Measurements from ENCODE around the gene ZNF283. TPM values are rescaled to one million over a fixed set of nuclear protein-coding genes. Genes with fewer than 3 reads are reported as not detected.
"Not testable (repeated sequence)": the region's sequence is repeated elsewhere in the genome, so short reads cannot be mapped to it uniquely, and the experiment has no call there.

ZNF283 gene
- total RNA-seq, 1 donor from 2014 or later = 9.3 TPM

GRCh38 chr19:43858174-43858573, 31.1 kb downstream of the ZNF283 start:
- Mint-ChIP-seq H3K9me3 (ENCODE audit: unreplicated experiment) (peaks cover 19% of the 10 kb centered on the region), H3K27me3 (ENCODE audit: unreplicated experiment) (no peaks in the 10 kb centered on the region), H3K4me1 (ENCODE audit: unreplicated experiment) (no peaks in the 10 kb centered on the region), H3K27ac (ENCODE audit: unreplicated experiment) (no peak overlapping the region), H3K4me3 (ENCODE audit: unreplicated experiment) (no peak overlapping the region), H3K36me3 (ENCODE audit: low read depth, unreplicated experiment) (peaks cover 16% of the 10 kb centered on the region)
- TF ChIP-seq CTCF (IDR thresholded peaks at IDR 0.05; ENCODE audit: unreplicated experiment) = no peak
- DNase-seq (ENCODE audit: low spot score) = no peak

GRCh38 chr19:43866923-43867322, 39.8 kb downstream of the ZNF283 start:
- not testable (repeated sequence) for H3K36me3 Mint-ChIP-seq (ENCODE audit: low read depth, unreplicated experiment); H3K4me3 Mint-ChIP-seq (ENCODE audit: unreplicated experiment); DNase-seq (ENCODE audit: low spot score); H3K27me3 Mint-ChIP-seq (ENCODE audit: unreplicated experiment); H3K4me1 Mint-ChIP-seq (ENCODE audit: unreplicated experiment); H3K27ac Mint-ChIP-seq (ENCODE audit: unreplicated experiment)
- peaks cover 12% of the 10 kb centered on the region for H3K9me3 Mint-ChIP-seq (ENCODE audit: unreplicated experiment)

GRCh38 chr19:43872547-43873336, 45.6 kb downstream of the ZNF283 start:
- no peak for DNase-seq (ENCODE audit: low spot score)
- peaks cover 3% of the 10 kb centered on the region for H3K27me3 Mint-ChIP-seq (ENCODE audit: unreplicated experiment)
- H3K36me3 Mint-ChIP-seq (ENCODE audit: low read depth, unreplicated experiment) = peaks cover 30% of the 10 kb centered on the region
- no peak overlapping the region for H3K27ac Mint-ChIP-seq (ENCODE audit: unreplicated experiment)
- H3K9me3 Mint-ChIP-seq (ENCODE audit: unreplicated experiment) = peaks cover 33% of the 10 kb centered on the region
- TF ChIP-seq CTCF (IDR thresholded peaks at IDR 0.05; ENCODE audit: unreplicated experiment) = no peak
- no peaks in the 10 kb centered on the region for H3K4me1 Mint-ChIP-seq (ENCODE audit: unreplicated experiment)
- no peak overlapping the region for H3K4me3 Mint-ChIP-seq (ENCODE audit: unreplicated experiment)

- no peaks in the 10 kb centered on the region for H3K4me1 Mint-ChIP-seq (ENCODE audit: unreplicated experiment)
- H3K36me3 Mint-ChIP-seq (ENCODE audit: low read depth, unreplicated experiment) = peaks cover 60% of the 10 kb centered on the region
- H3K27me3 Mint-ChIP-seq (ENCODE audit: unreplicated experiment) = peaks cover 3% of the 10 kb centered on the region
- peaks cover 37% of the 10 kb centered on the region for H3K9me3 Mint-ChIP-seq (ENCODE audit: unreplicated experiment)
- TF ChIP-seq CTCF (IDR thresholded peaks at IDR 0.05; ENCODE audit: unreplicated experiment) = no peak
- no peak overlapping the region for H3K4me3 Mint-ChIP-seq (ENCODE audit: unreplicated experiment)
- no peak for DNase-seq (ENCODE audit: low spot score)
- no peak overlapping the region for H3K27ac Mint-ChIP-seq (ENCODE audit: unreplicated experiment)
Measured at GRCh38 chr19:43880483-43880882, 53.4 kb downstream of the ZNF283 start.

- no peak for DNase-seq (ENCODE audit: low spot score)
- Mint-ChIP-seq H3K4me1 (ENCODE audit: unreplicated experiment) (no peaks in the 10 kb centered on the region), H3K4me3 (ENCODE audit: unreplicated experiment) (peak within 1 kb of the TSS; percentile 61), H3K36me3 (ENCODE audit: low read depth, unreplicated experiment) (peaks cover 53% of the 10 kb centered on the region), H3K27me3 (ENCODE audit: unreplicated experiment) (peaks cover 3% of the 10 kb centered on the region), H3K27ac (ENCODE audit: unreplicated experiment) (no peak within 1 kb of the TSS), H3K9me3 (ENCODE audit: unreplicated experiment) (peaks cover 36% of the 10 kb centered on the region)
- TF ChIP-seq CTCF (IDR thresholded peaks at IDR 0.05; ENCODE audit: unreplicated experiment) = no peak
Measured at GRCh38 chr19:43883864-43884263, 56.7 kb downstream of the ZNF283 start, which contains the start of gene ZNF404. Gene ZNF404, minus strand, starts transcription at chr19:43883964.

Measured in endothelial cell (in vitro differentiated cells).